VCaP (cell line): ENCODE results near the gene ZNF565.

ENCODE experiments used
- H3K27ac ChIP-seq: fragments of 450-650 bp; 2 replicates; pipeline ENCODE4 v1.5.1; 2017
- TF ChIP-seq, protein P1 (sequence below): fragments of 450-650 bp; conservative IDR thresholded peaks from 2 replicates; pipeline ENCODE4 v1.5.1; 2017; ENCODE audit warnings: mild to moderate bottlenecking, moderate library complexity

The ZNF565 gene

DNA sequence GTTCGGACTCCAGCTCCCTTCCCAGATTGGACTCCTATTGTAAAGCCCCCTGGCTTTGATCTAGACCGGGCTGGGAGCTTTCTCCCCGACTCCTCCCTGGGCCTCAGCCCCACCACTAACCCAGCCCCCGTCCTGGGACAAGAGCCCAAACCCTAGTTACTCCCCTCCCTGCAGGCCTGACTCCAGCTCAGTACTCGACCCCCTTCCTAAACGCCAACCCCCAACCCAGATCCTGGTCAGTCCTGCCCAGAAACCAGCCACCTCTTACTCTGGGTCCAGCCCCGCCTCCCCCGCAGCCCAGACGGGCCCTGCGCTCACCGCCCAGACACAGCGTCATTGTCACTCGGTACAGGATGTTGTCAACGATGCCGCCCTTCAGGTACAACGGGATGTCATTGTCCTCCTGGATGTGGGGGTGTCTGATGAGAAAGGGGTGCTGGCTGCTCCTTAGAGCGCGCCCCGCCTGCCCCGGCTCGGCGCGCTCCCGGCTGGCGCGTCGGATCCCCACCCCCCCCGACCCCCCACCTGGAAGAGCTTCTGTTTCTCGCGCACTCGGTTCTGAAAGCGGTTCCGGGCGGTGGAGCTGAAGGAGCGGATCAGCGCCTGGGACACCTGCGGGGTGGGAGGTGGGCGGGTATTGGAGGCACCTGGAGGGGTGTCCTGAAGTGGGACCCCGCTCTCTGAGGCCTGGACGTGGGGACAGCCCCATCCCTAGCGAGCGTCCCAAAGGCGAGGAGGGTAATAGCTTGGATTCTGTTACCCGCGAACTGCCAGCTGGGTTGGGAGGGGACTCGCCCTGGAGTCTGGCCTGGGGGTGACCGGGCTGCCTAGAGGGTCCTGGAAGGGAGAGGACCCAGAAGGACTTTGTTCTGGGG, 63.1 kb downstream of the ZNF565 start:
- no peak overlapping the region for H3K27ac ChIP-seq
- TF ChIP-seq, protein P1, sequence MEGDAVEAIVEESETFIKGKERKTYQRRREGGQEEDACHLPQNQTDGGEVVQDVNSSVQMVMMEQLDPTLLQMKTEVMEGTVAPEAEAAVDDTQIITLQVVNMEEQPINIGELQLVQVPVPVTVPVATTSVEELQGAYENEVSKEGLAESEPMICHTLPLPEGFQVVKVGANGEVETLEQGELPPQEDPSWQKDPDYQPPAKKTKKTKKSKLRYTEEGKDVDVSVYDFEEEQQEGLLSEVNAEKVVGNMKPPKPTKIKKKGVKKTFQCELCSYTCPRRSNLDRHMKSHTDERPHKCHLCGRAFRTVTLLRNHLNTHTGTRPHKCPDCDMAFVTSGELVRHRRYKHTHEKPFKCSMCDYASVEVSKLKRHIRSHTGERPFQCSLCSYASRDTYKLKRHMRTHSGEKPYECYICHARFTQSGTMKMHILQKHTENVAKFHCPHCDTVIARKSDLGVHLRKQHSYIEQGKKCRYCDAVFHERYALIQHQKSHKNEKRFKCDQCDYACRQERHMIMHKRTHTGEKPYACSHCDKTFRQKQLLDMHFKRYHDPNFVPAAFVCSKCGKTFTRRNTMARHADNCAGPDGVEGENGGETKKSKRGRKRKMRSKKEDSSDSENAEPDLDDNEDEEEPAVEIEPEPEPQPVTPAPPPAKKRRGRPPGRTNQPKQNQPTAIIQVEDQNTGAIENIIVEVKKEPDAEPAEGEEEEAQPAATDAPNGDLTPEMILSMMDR: no peak

DNA sequence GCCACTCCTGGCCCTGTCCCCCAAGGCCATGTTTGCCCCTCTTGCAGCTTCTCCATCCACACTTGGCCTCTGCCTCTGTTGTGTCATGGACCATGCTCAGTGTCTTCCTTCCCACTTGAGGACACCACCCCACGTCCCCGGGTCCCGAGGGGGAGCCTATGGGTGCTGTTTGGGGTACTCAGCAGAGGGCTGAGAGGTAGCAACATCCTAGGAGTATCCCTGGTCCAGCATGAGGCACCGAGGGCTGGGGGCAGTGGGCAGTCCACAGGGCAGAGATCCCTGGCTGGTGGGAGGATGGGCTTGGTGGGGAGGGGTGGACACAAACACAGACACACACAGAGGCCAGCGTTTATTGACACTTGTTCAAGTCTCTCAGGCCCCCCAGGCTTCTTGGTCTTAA, 63.9 kb downstream of the ZNF565 start:
- no peak overlapping the region; the same call in 1 of the 2 replicates for H3K27ac ChIP-seq
- TF ChIP-seq, protein P1: no peak

DNA sequence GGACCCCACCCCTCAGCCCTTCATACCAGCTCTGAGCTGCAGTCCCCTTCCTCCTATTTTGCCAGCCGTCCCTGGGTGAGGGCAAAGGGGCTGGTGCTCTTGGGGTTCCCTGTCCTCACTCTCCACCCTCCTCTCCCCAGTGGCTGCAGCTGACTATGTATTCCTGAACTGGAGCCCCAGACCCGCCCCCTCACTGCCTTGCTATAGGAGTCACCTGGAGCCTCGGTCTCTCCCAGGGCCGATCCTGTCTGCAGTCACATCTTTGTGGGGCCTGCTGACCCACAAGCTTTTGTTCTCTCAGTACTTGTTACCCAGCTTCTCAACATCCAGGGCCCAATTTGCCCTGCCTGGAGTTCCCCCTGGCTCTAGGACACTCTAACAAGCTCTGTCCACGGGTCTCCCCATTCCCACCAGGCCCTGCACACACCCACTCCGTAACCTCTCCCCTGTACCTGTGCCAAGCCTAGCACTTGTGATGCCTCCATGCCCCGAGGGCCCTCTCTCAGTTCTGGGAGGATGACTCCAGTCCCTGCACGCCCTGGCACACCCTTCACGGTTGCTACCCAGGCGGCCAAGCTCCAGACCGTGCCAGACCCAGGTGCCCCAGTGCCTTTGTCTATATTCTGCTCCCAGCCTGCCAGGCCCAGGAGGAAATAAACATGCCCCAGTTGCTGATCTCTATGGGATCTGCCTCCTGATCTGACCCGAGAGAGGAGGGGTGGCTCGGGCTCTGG, 64.6 kb downstream of the ZNF565 start:
- TF ChIP-seq, protein P1: no peak
- H3K27ac ChIP-seq: no peak overlapping the region; the same call in 1 of the 2 replicates

DNA sequence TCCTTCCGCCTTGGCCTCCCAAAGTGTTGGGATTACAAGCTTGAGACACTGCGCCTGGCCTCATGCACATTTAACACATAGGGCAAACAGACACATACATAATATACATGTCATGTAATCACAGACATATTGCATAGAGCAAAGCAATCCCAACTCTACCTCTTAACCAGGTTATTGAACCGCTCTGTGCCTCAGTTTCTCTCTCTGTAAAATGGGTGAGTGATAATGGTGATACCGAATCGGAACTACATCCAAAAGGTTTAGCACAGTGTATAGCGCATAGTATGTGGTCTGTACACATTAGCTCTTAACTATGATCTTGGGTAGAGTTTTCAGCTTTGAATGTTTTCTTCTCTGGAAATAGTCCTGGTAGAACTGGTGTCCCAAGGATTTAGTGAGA, 69.8 kb downstream of the ZNF565 start:
- no peak overlapping the region for H3K27ac ChIP-seq
- TF ChIP-seq, protein P1: no peak

DNA sequence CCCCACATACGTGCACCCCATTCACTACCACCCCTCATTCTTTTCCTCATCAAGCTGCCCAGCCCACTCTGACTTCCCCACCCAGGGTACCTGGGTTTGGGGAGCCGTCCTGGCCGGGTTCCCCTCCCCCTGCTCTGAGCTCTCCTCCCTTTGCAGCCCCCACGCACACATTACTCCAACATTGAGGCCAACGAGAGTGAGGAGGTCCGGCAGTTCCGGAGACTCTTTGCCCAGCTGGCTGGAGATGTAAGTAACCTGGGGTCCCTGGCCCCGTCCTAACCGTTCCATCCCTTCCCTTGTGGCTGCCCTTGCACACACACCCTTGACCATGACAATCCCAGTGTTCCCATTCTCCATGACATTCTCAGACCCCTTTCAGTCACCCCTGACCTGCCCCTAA, 72.0 kb downstream of the ZNF565 start:
- peak overlapping the region; percentile 99; the same call in 1 of the 2 replicates for H3K27ac ChIP-seq
- TF ChIP-seq, protein P1: no peak

DNA sequence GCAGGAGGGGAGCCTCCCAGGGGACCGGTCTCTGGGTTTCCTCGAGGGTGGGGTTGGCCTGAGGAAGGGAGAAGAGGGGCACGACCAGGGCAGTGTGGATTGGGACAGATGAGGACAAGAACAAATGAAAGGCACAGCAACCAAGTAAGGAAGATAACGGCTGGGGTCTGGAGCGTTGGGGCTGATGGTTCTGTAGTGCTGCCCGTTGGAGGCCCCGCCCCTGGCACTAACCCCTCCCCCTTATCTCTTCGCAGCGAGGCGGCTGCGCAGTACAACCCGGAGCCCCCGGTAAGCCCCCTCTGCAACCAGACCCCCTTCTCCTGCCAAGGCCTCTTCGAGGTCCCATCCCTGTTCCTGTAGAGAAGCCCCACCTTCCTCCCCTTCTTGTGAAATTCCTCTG, 72.4 kb downstream of the ZNF565 start:
- peak overlapping the region; percentile 99; the same call in 1 of the 2 replicates for H3K27ac ChIP-seq
- TF ChIP-seq, protein P1: no peak
